ENCODE results near the gene ZFYVE28. TPM values are rescaled to one million over a fixed set of nuclear protein-coding genes. Genes with fewer than 3 reads are reported as not detected.
"Not testable (repeated sequence)": the region's sequence is repeated elsewhere in the genome, so short reads cannot be mapped to it uniquely, and the experiment has no call there.

ZFYVE28 gene
- 23.2 TPM for total RNA-seq

DNA sequence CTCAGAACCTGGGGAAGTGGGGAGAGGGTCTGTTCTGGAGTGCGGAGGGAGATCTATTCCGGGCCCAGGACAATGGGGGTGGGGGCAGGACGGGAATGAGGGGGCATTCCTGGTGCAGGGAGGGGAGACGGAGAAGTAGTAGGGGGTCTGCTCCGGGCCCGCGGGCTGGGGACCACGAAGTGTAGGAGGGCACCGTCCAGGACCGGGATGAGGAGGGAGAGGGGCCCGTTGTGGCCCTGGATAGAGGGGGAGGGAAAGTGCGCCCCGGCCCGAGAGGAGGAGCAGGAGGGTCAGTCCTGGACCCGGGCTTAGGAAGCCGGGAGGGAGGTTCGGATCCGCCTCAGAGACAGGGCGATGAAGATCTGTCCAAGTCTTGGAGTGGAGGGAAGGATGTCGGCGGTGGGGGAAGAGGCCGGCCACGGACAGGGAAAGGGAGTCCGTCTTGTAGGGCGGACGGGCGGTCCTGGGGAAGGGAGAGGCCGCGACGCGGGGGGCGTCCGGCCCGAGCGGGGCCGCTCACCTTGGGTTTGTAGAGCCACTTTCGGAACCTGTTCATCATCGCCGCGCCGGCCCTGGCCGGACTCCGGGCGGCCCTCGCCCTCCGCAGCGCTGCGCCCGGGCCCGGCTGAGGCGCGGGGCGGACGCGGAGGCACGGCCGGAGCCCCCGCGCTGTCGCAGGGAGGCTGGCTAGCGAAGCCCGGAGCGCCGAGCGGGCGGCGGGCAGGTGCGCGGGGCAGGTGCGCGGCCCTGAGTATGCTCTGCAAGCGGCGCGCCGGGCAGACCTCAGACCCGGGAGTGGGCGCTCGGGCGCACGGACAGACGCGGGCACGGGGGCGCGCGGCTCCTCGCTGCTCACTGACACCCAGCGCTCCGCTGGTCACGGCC lies at the start of gene ZFYVE28:
Gene ZFYVE28, minus strand, starts transcription at position 881 of the 885 bp plus-strand sequence. Its CDS starts 322 bp downstream, at position 559.
- DNase-seq (ENCODE audit: low spot score) (peak; percentile 66), ATAC-seq (peak; percentile 1)
- intact Hi-C loops (cut with DNase I), result no loop called here

DNA sequence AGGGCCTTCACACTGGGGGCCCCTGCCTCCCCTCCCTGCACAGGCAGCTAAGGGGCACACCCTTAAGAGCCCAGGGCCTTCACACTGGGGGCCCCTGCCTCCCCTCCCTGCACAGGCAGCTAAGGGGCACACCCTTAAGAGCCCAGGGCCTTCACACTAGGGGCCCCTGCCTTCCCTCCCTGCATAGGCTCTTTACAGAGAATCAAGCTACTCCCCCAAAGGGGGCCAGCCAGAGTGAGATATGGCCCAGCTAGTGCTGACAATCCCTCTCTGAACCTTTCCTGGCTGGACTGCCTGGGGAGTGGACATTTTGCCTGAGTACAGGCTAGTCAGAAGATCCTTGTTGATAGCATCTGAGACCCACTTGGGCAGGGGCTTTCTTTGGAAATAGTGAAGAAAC lies 47.1 kb upstream of the ZFYVE28 start:
- intact Hi-C loops (cut with DNase I), result loop anchor here (10.0 kb wide), 1 partner anchor 201 kb away; the partner anchor contains the start of gene MXD4
- ATAC-seq; DNase-seq (ENCODE audit: low spot score): not testable (repeated sequence)

DNA sequence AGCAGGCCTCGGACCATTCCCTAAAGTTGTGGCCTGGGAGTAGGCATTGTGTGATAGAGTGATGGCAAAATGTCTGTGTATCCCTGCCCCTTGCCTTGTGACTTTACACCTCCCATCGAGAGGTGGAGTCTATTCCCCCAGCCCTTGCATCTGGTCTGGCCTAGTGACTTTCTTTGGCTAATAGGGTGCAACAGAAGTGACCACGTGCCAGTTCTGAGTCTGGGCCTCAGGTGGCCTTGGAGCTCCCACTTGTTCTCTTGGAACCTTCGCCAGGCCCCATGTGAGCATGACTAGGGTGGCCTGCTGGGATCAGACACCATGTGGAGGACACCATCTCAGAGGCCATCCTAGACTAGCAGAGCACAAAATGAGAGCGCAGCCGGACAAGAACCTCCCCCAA lies 46.6 kb upstream of the ZFYVE28 start:
- intact Hi-C loops (cut with DNase I), result loop anchor here (10.0 kb wide), 1 partner anchor 200 kb away; the partner anchor contains the start of gene MXD4
- DNase-seq (ENCODE audit: low spot score), result no peak
- ATAC-seq, result no peak

DNA sequence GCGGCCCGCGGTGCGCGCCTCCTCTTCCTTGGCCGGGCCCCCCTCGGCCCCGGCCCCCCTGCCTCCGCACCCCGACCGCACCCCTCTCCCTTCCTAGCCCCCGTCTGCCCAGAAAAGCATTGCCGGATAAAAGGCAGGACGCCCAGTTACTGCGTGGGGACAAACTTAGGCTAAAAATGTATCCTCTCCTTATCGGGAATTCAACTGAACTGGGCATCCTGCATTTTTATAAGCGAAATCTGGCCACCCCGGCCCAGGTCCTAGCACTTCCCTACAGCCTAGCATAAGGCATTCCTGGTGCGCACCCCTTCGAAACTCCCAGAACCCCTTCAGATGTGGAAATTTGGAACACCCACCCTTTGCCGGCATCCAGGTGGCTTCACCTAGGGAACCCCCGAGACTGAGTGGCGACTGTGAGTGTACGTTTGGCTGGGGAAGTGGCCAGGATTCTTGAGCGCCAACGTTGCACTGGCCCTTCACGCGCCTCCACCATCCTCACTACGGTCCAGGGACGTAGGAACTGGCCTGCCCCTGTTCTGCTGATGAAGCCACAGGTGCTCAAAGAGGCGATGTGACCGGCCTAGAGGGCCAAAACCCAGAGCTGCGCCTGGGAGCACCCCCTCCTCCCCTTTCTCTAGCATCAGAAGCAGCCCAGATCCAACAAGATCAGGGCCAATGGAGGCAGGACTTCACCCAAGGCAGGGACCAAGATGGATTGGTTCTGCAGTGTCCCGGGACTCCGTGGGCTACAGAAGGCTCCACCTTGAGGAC lies 44.7 kb upstream of the ZFYVE28 start:
- ATAC-seq (peak; percentile 4), DNase-seq (ENCODE audit: low spot score) (no peak)
- intact Hi-C loops (cut with DNase I), result loop anchor here (10.0 kb wide), 1 partner anchor 198 kb away; the partner anchor contains the start of gene MXD4

DNA sequence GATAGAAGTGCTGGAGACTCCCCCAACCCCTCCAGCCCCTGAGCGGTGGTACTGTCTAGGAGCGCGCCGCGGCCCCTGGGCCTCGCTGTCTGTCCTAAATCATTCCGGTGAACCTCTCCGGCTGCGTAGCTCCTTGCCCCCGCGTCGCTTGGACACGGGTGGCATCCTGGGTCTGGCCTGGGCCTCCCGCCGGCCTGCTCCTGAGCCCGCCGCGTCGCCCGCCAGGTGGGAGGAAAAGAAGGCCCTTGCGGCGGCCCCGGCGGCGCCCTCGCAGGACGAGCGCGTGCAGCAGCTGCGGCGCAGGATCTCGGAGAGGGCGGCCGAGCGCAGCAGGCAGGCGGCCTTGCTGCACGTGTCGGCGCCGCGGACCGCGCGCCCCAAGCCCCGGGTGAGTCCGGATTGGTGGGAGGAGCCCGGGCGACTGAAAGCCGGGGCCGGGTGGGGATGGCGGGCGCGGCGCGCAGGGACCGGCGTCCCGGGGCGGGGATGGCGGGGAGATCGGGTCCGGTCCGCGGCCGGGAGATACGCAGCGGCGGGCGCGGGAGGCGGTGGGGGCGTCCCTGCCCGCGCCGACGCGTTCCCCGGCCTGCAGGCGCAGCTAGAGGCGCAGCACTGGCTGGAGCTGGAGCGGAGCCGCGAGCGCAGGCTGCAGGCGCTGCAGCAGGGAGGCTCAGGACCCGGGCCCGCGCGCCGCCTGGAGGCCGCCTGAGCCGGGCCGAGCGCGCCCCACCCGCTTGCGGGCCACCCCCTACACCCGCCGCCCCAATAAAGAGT lies 44.0 kb upstream of the ZFYVE28 start:
- DNase-seq (ENCODE audit: low spot score) (peak; percentile 74), ATAC-seq (peak; percentile 88)
- intact Hi-C loops (cut with DNase I), result loop anchor here (10.0 kb wide), 1 partner anchor 198 kb away; the partner anchor contains the start of gene MXD4

DNA sequence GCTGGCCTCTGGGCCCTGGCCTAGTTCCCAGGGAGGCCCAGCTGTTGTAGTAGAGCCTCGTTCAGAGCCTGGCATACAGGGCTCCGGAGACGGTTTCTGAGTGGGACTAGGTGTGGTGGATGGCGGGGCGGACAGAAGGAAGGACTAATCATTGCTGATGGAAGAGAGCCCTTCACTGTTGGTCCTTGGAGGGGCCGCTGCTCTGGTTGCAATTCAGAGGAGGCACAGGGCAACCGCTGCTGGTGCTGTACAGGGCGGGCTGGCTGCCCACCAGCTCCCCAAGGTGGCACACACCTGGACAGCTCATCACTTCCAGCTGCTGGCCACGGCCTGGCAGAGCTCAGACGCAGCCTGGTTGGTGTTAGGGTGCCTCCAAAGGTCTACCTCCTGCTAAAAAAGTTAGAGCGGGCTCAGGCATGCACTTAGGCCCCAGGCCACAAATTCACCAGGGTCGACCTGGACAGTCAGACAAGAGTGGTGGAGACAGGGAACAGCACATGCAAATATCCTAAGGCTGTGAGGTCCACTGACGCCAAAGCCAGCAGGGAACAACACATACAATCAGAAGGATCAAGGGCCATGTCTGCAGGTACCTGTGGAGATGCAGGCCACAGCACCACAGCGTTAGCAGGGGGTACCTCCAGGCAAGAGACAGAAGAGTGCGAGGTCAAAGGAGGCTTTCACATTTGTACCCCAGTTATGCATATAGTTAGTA lies 43.0 kb upstream of the ZFYVE28 start:
- intact Hi-C loops (cut with DNase I), result loop anchor here (10.0 kb wide), 1 partner anchor 197 kb away; the partner anchor contains the start of gene MXD4
- ATAC-seq, result no peak
- no peak for DNase-seq (ENCODE audit: low spot score)

DNA sequence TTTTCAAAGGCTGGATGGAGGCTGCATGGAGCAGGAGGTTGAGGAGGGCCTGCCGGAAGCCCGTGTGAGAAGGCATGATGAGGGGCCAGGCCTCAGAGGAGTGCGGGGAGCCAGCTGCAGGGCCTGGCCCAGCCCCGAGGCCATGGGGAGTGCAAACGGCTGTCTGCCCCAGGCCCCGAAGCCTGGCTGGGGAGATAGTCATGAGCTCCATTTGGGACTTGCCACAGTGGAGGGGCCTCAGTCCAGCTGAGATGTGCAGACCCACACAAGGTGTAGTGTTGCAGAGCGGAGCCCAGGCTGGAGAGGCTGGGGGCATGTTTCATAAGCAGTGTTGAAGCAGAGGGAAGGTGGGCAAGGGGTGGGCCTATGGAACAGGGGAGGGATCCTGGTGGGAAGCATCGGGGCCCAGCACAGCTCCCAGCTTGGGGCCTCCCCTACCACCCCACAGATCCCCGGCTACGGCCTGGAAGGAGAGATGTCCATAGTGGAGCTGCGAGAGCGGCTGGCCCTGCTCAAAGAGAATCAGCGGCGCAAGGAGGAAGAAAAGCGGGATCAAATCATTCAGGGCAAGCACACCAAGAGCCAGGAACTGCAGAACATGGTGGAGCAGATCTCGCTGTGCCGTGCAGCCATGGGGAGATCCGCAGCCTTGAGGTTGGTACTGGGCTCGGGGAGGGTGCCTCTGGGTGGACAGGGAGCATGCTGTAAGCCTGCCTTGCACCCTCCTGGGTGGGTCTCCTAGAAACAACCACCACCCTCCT lies 41.3 kb upstream of the ZFYVE28 start:
- intact Hi-C loops (cut with DNase I), result loop anchor here (10.0 kb wide), 2 partner anchors 195 to 235 kb away; partner anchors contain the start of gene MXD4
- ATAC-seq (no peak), DNase-seq (ENCODE audit: low spot score) (no peak)

DNA sequence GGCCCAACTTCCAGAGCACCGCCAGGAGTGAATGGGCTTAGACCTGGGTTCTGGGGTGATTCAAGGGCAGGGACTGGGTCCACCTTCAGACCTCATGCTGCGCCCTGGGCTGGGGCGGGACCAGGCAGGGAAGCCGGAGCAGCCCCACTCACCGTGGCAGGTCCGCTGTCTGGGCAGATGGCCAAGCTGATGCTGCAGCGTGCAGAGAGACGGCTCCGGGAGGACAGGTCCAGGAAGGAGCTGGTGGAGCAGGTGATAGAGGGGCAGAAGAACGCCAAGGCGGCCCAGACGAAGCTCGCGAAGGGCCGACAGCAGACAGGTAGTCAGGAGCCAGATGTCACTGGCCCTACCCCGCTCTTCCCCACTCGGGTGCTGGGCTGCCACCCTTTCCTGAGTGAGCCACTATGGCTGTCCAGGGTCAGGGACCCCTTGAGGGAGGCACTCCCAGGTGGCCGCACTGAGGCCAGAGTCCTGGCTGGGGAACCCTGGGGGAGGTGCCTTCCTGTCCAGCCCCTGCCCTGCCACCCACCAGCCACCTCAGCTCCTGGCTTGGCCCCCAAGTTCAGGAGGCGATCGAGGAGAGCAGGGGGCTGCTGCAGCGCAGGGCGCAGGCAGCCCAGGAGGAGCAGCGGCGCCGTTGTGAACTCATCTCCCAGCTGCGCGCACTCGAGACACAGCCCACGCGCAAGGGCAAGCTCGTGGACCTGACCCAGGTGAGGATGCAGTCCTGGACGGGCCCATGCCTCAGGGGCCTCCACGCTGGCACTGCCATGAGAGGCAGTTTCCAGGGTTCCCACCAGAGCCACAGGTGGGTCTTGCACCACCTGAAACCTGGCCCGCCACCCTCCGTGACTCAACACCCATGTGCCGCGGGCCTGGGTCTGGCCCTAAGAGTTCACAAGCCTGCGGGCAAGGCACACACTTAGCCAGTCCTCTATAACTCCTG lies 40.4 kb upstream of the ZFYVE28 start:
- no peak for DNase-seq (ENCODE audit: low spot score)
- no peak for ATAC-seq
- intact Hi-C loops (cut with DNase I), result loop anchor here (10.0 kb wide), 1 partner anchor 234 kb away; no protein-coding TSS in a partner anchor

DNA sequence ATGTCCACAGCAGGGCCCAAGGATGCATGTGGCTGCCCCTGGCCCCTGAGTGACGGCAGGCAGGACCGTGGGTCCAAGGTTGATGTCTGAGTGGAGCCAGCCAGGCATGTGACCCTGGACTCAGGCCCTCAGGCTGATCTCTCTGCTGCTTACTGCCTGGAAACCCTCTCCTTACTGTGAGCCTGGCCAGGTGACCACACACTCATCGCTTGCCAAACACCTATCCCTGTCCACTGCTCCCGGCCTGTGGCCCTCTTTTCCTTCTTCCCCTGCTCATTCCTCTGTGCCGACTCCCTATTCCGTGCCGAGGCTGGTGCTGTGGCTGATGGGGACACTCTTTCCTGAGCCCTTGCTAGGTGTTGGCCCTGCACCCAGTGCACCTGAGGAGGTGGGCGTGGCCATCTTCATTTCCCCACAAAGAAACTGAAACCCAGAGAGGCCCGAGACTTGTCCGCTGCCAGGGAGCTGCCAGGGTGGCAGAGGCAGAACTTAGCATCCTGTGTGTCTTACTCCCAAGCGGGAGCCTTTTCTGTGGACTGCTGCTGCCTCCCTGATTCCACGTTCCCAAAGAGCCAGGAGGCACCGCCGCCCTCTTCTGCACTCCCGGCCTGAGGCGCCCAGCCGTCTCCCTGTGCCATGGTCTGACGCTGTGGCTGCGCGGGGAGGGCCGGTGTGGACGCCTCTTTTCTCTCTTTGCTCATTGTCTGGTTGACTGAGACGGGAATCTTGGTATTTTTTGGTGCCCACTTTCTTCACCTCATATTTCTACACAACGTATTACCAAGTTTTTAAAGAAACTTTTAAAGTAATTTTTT lies 39.2 kb upstream of the ZFYVE28 start:
- no peak for ATAC-seq

DNA sequence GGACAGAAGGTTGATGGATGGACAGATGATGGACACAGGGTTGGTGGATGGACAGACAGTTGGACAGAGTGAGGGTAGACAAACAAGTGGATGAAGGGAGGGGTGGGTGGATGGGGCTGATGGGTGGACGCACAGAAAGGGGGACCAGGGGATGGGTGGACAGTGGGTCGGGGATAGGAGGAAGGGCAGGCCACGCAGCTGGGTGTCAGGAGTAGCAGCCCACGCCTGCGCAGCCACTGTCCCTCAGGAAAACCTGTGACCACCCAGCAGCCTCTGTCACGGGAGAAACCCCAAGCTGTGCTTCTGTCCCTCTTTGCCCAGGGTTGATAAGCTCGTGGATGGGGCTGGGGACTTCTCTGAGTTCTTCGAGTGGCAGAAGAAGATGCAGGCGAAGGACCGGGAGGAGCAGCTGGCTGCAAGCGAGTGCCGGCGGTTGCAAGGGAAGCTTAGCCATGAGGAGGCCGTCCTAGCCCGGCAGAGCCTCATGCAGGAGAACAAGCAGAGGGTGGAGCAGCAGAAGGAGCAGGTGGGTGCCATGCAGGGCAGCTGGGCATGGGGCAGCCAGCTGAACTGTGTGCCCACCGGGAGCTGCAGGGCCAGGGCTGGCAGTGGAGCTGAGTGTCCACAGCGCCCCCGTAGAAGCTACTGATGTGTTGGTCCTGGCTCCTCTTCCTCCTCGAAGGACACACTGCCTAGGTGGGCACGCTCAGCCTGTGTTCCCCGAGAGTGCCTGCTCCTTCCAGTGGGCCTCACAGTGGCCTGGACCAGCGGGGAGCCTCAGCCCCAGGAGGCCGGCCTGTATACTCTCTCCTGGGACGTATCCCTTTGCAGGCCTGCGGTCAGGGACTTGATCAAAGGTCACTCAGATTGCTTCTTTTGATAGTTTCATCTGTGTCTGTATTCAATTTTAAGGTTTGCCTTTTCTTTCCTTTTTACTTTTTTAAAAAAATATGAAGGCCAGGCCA lies 33.7 kb upstream of the ZFYVE28 start:
- ATAC-seq (no peak), DNase-seq (ENCODE audit: low spot score) (no peak)
- intact Hi-C loops (cut with DNase I), result loop anchor here (10.0 kb wide), 1 partner anchor 227 kb away; no protein-coding TSS in a partner anchor

More for the DNA sequence above, 39.2 kb upstream of the ZFYVE28 start:
- intact Hi-C loops (cut with DNase I), result loop anchor here (10.0 kb wide), 1 partner anchor 233 kb away; no protein-coding TSS in a partner anchor
- DNase-seq (ENCODE audit: low spot score), result no peak

DNA sequence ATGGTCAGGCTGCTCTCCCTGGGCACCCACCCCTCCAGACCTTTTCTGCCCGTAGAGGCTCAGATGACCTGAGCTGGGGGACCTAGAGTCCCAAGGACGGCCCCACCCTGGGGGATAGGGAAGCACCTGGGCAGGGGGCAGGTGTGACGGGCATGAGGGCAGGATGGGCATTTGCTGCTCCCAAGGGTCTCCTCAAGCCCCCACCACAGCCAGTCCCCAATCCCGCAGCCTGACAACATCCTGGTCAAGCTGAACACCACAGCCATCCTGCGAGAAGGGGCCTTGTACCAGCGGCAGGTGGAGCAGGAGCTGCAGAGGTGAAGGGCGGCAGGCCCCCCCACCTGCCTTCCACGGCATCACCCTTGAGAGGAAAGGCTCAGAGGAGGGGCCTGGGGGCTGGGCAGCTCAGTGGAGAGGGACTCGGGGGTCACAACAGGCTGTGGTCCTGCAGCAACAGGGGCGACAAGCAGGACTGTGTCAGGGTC lies 32.6 kb upstream of the ZFYVE28 start:
- DNase-seq (ENCODE audit: low spot score), result no peak
- intact Hi-C loops (cut with DNase I), result loop anchor here (10.0 kb wide), 1 partner anchor 226 kb away; no protein-coding TSS in a partner anchor
- no peak for ATAC-seq

DNA sequence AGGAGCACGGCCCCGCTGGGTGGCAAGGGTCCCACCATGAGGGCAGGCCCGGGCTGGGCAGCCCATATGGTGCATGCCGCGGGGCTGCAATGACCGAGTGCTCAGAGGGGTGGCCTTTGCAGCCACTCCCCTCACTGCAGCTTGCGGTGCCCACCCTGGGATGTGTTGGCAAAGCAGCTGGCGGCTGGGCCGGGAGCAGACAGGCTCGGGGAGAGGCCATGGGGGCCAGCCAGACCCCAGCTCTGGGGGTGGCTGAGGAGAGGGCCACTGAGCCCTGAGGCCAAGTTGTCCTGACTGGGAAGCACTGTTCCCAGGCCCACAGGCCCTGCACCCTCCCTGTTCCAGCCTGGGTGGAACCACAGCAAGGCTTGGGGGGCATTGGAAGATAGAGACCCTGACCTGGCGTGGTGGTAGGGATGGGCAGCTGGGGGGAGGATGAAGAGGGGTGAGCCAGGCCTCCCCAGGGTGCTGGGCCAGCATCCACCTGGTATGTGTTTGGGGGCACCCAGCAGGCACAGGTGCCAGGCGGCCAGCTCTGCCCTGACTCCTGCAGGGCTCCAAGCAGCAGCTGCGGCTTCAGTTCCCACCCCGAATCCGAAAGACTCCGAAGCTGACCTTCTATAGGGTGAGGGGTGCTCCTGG lies 32.1 kb upstream of the ZFYVE28 start:
- intact Hi-C loops (cut with DNase I), result loop anchor here (10.0 kb wide), 1 partner anchor 226 kb away; no protein-coding TSS in a partner anchor
- DNase-seq (ENCODE audit: low spot score), result no peak
- no peak for ATAC-seq
